ENCODE data around the gene MYCBPAP.
A peak's percentile ranks its signal among the peaks of the same experiment; 100 is the strongest.

MYCBPAP gene

GRCh38 chr17:50541402-50541715 is 33.1 kb downstream of the MYCBPAP start:
- DNase-seq = no peak

DNA sequence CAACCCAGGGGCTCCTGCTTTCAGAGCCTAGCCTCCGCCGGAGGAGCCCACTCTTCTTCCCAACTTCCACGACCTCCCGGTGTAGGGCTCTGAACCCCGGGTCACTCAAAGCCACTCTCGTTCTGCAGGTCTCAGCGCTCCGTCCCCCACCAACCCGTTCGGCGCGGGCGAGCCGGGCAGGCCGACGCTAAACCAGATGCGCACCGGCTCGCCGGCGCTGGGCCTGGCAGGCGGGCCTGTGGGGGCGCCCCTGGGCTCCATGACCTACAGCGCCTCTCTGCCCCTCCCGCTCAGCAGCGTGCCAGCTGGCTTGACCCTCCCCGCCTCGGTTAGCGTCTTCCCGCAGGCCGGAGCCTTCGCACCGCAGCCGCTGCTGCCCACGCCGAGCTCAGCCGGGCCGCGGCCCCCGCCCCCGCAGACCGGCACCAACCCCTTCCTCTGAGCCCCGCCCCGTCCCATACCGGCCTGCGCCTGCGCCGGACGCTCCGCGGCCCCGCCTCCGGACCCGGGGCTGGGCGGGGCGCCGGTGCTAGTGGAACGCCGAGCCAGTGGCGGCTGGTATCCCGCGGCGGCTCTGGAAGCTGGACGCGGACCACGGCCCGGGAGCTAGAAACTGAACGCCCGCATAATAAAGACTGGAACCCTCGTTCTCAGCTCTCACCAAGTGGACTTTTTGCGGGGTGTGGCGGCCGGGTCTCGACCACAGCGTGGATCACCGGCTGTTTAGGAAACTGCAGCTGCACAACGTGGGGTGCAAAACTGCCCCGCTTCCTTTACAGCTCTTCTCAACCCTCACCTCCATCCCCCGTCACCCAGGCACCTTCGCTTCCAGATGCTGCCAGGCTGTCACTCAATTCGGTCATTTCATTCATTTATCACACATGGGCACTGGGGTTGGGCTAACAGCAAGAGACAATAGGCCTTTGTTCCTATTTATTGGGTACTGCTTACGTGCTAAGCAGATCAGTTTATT is 33.8 kb downstream of the MYCBPAP start:
- peak; percentile 35 for DNase-seq

- no peak for DNase-seq
These were observed 34.8 kb downstream of the MYCBPAP start for GRCh38 chr17:50542795-50543774.

GRCh38 chr17:50544516-50544915 is 36.3 kb downstream of the MYCBPAP start:
- DNase-seq = no peak

GRCh38 chr17:50545311-50545710 is 37.1 kb downstream of the MYCBPAP start:
- DNase-seq = no peak

DNA sequence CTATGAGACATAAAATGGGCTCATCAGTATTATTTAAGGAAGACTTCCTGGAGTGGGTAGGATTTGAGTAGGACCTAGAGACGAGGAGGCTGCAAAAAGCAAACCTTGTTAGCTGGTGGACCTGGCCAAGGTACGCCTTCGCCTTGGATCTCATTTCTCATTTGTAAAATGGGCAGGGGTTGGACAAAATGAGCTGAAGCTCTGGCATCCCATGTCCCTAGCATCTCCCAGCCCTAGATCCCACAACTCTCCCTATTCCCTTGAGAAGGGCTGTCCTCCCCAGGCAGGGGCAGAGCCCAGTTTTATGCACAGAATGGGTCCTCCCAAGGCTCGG is 38.4 kb downstream of the MYCBPAP start:
- no peak for DNase-seq

GRCh38 chr17:50547035-50547735 is 38.9 kb downstream of the MYCBPAP start, which contains the start of gene SPATA20:
SPATA20 (plus strand) TSS chr17:50547174; CDS start chr17:50547209, 35 bp downstream.
- peak; percentile 59 for DNase-seq

- no peak for DNase-seq
These were observed 39.5 kb downstream of the MYCBPAP start for GRCh38 chr17:50547736-50548083.

DNA sequence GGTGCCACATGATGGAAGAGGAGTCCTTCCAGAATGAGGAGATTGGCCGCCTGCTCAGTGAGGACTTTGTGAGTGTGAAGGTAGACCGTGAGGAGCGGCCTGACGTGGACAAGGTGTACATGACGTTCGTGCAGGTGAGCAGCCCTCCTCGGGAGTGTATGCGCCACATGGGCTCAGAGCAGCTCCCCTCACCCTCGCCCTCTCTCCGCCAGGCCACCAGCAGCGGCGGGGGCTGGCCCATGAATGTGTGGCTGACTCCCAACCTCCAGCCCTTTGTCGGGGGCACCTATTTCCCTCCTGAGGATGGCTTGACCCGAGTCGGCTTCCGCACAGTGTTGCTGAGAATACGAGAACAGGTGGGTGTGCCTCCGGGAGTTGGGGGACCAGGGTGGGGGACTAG is 40.6 kb downstream of the MYCBPAP start:
- no peak for DNase-seq

- DNase-seq = no peak
These were observed 41.2 kb downstream of the MYCBPAP start for GRCh38 chr17:50549256-50549941.

DNA sequence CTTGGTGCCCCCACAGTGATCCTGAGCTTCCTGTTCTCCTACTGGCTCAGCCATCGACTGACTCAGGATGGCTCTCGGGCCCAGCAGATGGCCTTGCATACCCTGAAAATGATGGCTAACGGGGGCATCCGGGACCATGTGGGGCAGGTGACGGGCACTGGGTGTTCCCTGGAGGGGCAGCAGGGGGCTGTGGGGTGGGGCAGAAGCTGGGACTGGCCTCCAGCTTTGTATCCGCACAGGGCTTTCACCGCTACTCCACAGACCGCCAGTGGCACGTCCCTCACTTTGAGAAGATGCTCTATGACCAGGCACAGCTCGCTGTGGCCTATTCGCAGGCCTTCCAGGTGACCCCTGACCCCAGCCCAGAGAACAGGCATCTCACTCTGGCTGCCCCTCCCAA is 41.7 kb downstream of the MYCBPAP start:
- DNase-seq = no peak

DNA sequence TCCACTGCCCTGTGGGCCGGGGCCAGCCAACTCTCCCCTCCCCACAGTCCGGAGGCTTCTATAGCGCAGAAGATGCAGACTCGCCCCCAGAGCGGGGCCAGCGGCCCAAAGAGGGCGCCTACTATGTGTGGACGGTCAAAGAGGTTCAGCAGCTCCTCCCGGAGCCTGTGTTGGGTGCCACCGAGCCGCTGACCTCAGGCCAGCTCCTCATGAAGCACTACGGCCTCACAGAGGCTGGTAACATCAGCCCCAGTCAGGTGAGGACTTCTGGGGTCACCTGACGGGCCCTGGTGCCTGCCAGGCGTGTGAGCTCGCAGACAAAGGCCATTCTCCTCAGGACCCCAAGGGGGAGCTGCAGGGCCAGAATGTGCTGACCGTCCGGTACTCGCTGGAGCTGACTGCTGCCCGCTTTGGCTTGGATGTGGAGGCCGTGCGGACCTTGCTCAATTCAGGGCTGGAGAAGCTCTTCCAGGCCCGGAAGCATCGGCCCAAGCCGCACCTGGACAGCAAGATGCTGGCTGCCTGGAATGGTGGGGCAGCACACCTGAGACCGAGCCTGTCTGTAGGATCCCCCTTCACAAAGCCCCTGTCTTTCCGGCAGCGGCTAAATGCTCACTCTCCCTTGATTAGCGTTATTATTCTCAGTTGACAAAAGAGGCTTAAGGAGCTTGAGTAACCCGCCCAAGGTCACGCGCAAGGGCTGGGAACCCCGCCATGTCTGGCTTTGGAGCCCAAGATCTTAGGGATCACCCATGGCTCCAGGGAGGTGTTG is 42.6 kb downstream of the MYCBPAP start:
- no peak for DNase-seq

DNA sequence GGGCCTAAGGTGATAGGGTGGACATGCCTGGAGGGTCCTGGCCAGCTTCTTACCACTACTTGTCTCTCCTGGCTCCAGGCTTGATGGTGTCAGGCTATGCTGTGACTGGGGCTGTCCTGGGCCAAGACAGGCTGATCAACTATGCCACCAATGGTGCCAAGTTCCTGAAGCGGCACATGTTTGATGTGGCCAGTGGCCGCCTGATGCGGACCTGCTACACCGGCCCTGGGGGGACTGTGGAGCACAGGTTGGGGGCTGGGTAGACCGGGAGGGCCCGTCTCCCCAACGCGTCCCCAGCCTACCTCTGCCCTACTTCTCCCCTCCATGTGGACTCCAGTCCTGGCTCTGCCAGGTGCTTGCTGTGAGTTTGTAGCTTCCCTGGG is 43.2 kb downstream of the MYCBPAP start:
- DNase-seq = no peak

DNA sequence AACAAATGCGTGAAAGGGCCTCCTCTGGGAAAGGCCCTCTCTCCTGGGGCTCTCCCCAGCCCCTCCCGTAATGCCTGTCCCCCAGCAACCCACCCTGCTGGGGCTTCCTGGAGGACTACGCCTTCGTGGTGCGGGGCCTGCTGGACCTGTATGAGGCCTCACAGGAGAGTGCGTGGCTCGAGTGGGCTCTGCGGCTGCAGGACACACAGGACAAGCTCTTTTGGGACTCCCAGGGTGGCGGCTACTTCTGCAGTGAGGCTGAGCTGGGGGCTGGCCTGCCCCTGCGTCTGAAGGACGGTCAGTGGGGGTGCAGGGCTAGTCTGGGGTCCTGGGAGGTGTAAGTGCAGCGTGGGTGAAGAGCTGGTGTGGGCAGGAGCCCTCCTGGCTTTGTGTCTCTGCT is 43.6 kb downstream of the MYCBPAP start:
- DNase-seq = no peak

DNA sequence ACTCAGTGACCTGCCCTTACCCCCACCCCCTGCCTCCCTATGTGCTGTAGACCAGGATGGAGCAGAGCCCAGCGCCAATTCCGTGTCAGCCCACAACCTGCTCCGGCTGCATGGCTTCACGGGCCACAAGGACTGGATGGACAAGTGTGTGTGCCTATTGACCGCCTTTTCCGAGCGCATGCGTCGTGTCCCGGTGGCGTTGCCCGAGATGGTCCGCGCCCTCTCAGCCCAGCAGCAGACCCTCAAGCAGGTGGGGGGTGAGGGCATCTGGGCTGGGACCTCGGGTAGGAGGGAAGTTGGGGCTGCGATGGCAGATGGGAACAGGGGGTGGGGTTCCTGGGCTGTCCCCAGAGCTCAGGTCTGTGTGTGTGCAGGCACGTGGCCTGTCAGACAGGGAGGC is 46.0 kb downstream of the MYCBPAP start:
- DNase-seq = no peak

- no peak for DNase-seq
These were observed 48.6 kb downstream of the MYCBPAP start for GRCh38 chr17:50556803-50557202.

GRCh38 chr17:50557630-50558029 is 49.4 kb downstream of the MYCBPAP start:
- no peak for DNase-seq

DNA sequence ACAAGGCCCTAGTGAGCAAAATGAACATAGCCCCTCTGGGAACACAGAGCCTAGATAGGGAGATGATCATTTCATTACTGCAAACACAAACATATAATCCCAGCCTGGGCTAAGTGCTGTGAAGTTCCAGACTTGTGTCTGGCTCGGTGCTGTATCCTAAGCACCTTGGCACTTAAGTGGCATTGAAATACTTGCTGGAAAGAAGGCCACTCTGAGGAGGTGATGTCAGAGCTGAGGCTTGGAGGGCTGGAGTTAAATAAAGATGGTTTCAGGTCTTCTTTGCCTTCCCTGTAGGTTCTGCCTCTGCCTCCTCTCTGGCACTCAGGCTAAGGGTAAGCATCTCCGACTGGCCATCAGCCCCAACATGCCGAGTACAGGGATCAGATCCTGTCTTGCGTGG is 49.9 kb downstream of the MYCBPAP start:
- DNase-seq = no peak

DNA sequence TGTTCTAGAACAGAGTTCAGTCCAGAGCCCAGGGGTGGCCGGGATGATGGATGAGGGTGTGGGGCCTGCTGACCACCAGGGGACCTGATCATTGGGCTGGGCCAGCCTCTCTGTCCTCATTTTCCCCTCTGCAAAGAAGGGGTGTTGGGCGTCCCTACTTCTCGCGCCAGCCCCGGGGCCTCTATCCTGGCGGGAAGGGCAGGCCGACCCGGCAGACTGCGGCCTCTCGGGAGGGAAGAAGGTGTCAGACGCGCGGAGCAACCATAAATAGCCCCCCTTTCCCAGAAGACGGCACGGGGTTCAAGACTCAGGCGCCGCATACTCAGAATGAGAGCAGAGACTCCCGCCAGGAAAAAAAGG is 50.3 kb downstream of the MYCBPAP start:
- DNase-seq = no peak

DNA sequence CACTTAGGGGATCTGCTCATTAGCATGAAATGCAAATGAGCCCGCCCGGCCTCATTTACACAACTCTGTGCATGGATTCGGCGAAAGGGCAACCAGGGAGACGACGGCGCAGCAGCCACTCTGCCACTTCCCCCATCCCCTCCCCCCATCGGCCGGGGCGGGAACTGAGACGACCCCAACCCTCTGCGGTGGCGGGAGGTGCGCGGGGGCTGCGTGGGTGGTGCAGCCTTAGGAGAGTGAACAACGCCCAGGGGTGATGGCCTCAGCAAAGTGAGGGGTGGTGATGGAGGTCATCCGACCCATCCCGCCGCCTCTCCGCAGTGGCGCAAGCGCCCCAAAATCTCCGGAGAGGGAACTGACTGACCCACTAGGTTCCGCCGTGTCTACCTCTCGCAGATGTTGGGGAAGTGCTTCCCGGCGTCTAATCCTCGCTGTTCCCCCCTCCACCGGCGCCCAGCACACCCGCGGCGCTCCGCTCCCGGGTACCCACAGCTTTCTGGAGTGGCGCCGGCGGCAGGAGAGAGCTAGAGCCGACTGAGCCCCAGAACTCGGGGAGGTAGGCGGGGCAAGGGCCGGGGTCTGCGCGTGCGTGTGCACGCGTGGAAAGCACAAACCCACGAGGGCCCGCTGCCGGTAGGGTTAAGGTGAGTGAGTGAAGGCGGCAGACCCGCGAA is 50.8 kb downstream of the MYCBPAP start:
- no peak for DNase-seq

DNA sequence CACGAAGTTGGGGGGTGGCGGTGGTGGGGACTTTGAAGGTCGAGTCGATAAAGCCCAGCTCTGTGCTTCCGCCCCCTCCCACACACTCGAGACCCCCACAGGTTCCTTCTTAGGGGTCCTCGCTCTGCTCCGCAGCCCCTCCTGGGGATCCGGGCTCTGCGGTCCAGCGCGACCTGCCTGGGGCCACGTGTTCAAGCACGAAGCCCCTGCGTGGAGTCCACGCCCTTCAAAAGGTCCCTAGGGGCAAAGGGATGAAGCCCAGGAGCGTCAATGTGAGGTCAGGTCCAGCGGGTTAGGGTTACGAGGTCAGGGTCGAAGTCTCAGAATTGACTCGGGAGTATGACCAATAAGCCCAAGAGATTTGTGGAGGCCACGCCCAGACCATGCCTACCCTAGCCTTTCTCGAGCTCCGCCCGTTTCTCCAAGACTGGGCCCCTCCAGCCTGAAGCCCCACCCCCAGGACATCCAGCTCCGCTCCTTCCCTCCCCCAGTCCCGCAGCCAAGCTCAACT is 51.5 kb downstream of the MYCBPAP start:
- DNase-seq = no peak

Data from NCI-H1436 treated with DMSO at 0.1 percent for 48 hours (cell line).